Activated CD4-positive, alpha-beta T cell treated with anti-CD3 and anti-CD28 coated beads for 1 hour (primary cell): ENCODE measurements around the gene MYO1G.
A peak's percentile ranks its signal among the peaks of the same experiment; 100 is the strongest.

Experiments used
- DNase-seq: peaks from one replicate; pipeline ENCODE4 v3.0.0-alpha.2; 2020

The MYO1G gene

DNA sequence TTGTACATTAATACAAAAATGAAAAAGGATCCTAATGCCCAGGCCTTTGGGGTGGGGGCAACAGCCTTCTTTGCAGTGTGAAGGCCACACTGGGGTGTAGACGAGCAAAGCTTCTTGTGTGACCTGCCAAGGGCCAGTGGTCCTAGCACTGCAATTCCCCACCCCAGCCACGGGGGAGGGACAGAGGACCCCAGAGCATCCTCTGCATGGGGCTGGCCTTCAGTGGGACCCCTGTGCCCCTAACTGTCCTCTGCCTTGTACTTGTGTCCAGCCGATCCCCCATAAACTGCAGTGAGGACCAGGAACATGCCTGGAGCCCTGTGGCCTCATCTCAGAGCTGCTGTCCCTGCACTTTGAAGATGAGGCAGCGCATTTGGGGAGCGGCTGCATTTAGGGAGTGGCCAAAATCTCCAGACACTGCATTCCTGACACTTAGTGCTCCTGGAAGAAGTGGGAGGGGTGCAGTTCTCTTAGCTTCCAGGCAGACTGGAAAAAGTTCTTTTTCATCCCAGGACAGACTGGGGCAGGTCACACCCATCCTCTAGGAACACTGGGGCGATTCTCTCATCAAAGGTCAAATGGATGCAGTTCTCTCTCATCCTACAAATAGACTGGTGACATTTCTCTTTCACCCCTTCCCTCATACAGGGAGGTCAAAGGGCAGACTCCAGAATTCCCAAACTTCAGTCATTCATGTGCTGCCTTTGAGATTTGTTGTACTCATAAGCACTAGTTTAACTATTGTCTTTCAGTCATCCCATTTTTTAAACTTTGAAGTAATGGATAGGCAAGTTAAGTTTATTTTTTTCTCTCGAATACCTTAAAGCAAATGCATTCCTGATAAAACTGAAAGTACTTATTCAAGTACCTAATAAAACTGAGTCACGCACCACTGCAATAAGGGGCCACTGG is 922 bp upstream of the MYO1G start:
- DNase-seq: no peak

DNA sequence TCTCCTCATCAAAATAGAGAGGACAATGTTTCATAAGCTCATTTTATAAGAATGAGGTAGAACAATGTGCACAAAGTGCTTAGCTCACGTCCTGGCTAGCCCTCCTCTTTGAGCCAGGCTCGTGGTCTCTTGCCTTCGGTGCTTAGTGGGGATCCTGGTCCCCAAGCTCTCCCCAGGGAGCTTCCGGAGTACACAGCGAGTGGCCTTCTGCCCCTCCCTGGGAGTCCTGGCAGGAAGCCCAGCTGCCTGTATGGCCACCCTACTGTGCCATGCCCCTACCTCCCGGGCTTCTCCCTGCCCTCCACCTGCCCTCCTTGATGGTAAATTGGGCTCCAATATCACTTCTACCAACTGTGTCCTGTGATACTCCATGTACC is 868 bp downstream of the MYO1G start:
- no peak for DNase-seq

DNA sequence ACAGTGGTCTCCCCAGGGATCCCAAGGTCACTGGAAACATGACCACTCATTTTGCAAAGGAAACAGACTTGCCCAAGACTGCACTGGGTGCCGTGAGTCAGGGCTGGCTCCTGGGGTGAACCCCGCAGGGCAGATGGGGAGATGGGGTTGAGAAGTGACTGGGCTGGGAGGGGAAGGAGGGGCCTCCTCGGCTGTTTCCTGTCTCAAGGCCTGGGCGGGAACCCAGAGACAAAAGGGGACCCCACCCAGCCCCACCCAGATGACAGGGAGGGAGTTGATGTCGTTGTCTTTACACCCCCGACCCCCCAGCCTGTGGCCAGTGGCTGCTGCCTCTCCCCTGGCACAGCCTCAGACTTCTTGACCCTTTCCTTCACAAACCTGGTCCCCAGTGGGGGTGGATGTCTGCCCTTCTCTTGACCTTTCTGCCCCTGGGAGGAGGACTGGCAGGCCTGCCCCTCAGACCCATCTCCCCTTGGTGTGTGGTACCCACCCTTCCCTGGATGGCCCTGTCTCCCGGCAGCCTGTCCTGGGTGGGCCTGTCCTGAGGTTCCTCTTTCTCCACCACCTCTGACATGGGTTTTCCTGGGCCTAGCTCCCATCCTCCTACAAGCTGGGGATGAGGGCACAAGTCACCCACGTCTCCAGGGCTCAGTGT is 1.4 kb downstream of the MYO1G start:
- DNase-seq: peak; percentile 53

DNA sequence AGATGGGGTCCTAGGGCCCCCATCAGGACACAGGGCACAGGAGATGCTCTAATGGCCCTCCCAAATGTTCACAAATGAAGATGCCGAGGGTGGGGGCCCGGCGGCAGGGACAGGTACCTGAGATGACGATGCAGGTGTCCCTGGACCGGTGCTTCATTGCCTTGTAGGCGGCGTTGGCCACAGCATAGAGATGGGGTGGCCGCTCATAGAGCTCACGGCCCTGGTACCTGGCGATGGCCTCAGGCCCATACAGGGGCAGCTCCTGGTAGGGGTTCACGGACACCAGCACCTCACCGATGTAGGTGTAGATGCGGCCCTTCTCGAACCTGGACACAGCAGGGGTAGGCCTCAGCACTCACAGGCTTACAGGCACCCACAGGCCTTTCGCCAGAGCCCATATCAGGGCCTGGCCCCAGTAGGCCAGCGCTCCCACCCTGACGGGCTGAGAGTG is 2.0 kb downstream of the MYO1G start:
- DNase-seq: no peak

DNA sequence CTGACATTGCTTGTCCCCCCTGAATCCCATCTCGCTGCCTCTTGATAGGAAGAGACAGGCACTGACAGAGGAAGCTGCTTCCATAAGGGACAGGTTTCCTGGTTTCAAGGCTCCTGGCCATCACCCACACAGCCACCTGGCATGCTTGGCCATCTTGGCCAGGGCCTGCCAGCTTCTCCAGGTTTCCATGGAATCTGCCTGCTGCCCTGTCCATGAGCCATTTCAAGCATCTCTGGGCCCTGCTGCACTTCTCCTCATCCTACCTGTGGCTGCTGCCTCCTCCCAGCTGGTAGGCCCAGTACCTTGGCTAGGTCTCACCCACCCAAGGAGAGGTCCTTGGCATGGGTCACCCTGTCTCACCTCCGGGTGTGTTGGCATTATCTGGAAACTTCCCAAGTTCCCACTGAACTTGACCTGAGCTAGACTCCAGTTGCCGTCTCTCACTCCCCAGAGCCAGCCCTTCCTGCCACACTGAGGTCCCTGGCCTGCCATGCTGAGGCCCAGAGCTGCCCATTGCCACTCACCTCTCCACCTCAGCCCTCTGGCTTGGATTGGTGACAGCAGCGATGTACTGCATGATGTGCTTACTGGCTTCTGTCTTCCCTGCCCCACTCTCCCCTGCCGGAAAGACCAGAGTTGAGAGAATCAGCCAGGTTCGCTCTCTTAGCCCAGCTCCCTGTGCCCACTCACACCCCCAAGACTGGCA is 2.6 kb downstream of the MYO1G start:
- DNase-seq: no peak

DNA sequence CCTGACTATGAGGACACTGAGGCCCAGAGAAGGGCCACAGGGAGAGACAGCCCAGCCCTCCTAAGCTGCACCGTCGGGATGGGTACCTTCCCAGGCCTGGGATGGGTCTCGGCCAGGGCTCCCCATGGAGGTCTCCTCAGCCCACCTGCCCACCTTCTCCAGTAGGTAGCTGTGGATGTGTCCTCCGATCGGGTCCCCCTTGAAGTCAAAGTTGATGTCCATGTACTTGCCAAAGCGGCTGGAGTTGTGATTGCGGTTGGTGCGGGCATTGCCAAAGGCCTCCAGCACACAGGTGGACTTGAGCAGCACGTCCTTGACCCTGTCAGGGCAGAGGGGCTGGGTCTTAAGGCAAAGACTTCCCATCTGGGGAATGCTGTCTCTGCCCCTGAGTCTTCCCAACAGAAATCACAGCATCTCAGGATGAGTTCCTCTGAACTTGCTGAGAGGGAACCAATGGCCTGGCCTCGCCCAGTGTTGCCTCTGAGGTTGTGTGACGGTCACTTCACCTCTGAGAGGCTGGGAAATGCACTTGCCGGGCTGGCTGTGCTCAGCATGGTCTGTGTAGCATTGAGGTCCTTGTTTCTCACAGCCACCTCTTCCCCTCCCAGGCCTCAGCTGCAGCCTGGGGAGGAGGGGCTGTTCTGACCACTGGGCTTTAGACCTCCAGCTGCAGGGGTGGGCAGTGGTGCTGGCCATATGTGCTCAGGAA is 3.3 kb downstream of the MYO1G start:
- no peak for DNase-seq

DNA sequence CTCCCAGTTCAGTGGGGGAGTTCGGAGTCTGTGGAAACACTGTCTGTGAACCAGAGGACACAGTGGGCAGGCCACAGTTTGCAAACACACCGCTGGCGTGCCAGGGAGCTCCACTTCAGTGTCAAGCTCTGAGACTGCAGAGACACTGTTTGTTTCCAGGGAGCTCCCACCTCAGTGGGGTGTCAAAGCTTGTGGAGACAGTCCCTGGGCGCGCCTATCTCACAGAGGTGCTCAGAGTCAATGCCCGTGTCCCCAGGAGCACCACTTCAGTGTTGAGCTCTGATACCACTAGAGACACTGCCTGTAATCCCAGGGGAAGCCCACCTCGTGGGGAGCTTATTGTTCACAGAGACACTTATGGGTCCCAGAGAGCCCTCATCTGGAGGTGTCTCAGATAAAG is 4.3 kb downstream of the MYO1G start:
- DNase-seq: no peak

DNA sequence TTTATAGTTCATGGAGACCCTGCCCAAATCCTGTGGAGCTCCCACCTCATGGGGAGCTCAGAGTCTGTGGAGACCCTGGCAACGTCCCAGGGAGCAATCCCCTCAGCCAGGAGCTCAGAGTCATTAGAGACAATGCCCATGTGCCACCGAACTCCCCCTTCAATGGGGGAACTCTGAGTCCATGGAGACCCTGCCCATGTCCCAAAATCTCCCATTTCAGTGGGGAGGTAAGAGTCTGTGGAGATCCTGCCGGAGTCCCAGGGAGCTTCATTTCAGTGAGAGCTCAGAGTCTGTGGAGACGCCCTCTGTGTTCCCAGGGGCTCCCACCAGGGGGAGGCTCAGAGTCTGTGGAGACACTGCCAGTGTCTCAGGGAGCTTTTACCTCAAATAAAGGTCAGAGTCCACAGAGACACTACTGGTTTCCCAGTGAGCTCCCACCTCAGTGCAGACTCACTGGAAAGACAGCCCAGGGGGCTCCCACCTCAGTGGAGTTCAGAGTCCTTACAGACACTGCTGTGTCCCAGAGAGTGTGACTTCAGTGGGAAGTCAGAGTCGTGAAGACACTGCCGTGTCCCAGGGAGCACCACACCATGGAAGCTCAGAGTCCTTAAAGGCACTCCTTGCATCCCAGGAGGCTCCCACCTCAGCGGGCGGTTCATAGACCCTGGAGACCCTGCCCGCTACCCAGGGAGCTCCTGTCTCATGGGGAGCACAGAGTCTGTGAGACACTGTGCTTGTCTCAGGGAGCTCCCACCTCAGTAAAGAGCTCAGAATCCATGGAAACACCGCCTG is 5.0 kb downstream of the MYO1G start:
- DNase-seq: peak; percentile 44

DNA sequence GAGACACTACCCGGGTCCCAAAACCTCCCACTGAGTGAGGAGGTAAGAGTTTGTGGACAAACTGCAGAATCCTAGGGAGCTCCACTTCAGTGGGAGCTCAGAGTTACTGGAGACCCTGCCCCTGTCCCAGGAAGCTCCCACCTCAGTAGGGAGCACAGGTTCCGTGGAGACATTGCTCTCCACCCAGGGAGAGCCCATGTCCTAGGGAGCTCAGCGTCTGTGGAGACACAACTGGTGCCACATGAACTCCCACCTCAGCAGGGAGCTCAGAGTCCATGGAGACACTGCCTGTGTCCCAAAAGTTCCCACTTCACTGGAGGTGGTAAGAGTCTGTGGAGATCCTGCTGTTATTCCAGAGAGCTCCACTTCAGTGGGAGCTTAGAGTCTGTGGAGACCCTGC is 6.3 kb downstream of the MYO1G start:
- no peak for DNase-seq

DNA sequence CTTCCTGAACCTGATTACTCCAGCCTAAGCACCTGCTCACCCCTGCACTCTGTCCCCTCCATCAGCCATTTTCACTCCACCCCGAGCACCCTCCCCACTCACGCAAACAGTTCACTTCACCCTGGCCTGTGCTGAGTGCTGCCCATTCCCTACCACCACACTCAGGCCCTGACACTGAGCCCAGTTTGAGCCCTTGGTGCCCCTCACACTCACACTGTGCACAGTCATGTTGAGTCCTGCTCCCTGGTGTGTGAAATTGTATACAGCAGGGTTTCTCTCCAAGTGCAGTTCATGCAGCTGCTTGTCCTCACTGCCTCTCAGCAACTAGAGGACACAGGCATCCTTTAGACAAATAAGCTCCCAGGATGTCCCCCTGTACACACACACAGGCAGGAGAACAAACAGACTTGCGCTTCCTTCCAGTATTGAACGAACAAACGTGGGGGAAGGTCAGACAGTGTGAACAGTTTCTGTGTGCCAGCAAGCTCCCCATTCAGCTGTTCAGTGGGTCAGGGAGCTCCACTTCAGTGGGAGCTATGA is 6.8 kb downstream of the MYO1G start:
- no peak for DNase-seq

DNA sequence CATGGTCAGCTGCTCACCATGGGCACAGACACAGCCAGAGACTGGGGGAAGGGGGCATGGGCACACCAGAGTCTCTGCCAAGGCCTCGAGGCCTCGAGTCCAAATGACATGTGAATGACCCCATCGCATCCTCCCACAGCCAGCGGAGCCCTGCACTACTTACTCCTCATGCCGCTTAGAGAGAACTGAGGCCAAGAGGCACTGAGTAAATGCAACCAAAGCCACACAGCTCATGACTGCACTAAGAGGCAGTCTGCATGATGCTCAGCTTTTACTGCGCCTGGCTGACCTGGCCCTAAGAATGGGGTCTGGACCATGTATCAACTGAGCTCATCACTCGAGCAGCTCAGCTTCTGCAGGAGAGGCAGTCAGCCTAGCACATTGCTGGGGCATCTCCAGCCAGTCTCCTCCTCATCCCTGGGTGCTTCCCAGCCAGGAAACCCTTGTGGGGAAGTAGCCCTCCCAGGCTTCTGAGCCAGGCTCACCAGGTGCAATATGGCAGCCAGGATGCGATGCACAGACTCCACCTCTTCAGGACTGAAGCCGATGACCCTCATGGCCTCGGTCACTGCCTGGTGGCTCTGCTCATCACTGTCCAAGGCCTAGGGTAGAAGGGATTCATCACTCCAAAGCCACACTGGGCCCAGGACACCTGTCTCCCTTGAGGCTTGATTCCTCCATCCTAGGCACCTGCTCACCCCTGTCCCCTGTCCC is 7.5 kb downstream of the MYO1G start:
- no peak for DNase-seq

DNA sequence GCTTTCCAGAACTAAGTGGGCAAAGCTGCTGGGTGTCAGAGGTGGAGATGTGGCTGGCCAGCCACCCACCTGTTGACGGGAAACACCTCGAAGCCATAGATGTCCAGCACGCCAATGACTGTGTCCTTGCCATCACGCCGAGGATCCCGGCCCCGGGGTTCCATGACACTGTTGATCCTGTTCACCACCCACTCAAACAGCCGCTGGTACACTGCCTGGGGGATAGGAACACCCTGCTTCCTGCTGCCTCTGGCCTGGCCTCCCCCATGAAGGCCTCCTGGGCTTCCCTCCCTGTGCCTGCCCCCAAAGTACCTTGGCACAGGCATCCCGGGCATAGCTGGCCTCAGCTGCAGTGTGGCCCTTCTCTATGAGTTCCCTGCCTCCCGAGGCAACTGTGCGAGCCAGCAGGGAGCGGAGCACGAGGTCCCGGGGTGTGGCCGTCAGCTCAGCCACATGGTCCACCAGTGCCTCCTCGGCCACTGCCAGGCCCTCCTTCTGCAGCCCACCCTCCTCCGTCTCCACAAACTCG is 8.2 kb downstream of the MYO1G start:
- no peak for DNase-seq

DNA sequence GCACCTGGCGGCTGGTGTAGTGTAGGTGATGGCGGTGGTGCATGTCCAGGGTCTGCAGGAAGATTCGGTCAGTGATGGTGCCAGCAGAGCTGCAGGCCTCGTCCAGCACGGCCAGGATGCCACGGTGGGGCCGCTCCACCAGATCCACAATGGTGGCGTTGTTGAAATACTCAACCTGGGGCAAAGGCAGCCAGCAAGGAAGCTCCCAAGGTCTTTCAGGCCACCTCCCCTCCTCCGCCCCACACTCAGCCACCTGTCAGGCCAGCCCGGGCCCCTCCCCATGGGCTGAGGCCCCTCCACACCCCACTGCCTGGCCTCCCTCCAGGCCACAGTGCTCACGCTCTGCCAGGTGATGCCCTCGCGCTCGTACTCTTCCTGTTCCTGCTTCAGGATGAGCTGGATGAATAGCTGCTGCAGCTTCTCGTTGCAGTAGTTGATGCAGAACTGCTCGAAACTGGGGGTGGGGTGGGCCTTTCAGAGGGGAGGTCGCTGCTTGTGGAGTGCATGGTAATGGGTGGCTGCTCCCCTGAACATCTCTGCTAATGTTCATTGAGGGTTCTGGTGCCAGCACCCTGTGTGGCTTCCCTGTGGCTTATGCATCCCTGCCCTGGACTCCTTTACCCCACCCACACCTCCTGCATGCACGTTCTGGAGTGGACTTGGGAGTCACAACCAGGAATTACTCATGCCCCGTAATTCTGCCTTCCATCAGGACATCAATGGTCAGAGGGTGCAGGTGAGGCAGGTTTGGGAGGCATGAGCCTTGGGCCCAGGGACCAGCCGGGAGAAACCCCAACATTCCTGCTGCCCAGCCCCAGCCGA is 8.9 kb downstream of the MYO1G start:
- no peak for DNase-seq

DNA sequence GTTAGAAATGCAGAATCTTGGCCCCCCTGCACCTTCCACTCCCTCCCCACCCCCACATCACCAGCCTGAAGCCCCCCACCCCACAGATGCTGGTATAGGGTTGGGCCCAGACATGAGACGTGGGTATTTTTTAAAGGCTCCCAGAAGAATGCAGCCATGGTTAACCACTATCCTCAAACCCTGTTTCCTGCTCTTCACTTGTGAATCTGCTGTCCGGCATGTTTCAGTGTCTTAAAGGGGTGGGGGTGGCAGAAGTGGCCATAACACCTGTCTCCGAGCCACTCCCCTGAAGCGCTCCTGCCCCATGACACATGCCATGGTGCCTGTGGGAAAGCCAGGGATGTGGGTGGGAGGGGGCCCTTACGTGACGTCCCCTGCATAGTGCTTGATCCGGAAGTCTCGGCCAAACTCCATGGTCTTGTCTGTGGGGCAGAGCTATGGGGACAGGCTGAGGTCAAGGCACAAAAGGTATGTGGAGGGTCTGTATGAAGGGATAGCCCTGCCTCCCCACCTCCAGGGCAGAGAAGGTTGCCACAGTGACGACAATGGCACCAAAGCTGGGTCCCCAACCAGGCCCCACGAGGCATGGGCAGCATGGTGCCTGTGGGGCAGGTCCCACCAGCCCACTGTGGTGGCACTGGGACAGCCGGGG is 9.6 kb downstream of the MYO1G start:
- no peak for DNase-seq

DNA sequence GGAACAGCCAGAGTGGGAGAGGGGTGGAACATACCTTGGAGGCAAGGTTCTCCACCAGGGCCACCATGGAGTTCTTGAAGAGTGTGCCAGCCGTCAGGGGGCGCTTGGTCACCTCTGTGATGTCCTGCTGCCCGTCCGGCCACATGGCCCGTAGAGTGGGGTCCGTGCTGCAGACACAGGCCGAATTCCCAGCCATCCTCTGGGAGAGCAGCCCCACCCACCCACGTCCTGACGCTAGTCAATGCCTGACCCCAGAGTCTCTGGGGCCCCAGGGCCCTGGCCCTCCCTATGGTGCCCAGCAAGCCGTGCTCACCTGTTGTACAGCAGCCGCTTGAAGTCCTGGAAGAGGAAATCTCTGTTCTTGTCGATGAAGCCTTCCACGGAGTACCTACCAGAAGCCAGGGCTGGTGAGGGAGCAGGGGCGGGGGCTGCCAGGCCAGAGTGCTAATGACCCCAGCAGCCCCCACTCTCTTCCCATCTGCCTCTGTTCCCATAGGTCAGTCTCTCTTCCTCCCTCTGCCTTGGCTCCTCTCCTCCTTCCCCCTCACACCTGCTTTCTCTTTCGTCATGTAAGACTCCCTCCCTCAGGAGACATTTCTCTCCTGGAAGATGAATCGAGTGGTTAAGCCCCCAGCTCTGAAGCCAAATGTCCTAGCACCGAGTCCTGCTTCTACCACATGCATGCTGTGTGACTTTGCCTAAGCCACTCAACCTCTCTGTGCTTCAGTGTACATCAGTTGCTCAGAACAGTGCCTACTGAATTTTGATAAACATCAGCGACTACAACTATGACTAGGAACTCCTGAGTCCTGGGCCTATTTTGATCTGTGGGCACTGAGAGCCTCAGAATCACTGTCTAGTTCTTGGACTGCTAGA is 11.0 kb downstream of the MYO1G start:
- no peak for DNase-seq

DNA sequence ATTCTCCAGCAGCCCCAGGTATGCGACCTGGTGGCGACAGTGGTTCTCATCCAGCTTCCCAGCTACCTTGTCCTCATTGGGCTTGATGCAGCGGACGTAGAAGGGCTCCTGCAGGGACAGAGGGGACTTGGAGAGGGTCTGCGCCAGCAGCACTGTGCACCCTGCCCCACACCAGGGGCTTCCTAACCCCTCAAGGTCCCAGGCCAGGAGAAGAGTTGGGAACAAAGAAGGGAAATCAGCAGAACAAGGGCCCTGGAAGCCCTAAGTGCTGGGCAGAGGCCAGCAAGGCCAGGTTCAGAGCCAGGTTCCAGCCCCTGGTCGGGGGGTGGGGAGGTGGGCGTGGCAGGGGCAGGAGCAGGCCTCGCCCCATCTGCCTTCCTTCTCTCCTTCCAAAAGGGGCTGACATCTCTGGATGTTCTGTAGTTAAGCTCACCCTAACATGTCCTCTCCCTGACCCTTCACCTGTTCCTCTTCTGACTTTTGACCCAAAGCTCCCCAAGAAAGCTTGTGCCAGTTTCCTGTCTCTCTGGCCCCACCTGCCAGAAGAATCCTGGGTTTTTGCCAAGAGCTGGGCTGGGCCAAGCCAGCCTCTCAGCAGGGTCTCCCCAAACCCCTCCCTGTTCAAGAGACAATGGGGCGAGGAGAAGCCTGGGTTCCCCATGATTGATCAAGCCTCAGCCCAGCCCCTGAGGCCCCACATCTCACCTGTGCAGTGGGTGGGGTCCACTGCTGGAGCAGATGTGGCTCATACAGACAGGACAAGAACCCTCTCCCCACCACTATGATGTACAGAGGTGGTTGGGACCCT is 11.9 kb downstream of the MYO1G start:
- DNase-seq: no peak

DNA sequence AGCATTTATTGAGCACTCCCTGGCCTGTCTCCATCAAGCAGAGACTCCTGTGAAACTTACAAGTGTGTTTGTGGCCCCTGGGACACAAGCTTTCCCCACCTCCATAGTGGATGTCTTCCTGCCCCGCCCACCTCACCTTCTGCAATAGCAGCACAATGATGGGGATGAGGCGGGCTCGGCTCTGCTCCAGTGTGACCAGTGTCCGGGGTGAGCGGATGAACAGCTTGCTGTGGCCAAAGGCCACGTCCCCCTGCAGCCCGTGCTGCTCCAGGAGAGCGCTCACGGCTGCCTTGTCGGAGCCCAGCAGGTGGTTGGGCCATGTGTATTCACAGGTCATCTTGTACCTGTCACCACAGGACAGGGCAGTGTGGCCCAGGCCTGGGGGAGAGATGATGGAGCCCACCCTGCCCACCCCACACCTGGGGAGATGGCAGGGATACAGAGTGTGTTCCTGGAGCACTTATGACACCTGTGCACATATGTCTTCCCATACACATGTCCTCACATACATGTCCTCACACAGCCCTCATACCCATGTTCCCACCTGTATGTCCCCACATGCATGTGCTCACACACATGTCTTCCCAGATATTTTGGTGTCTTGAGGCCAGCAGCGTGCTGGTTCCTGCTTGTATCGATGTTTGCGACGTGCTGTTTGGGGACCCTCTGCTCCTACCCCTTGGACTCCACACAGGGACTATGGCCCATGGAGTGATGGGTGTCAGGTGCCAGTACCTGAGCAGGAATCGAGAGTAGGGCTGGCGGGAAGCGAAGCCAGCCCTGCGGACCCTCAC is 12.7 kb downstream of the MYO1G start:
- no peak for DNase-seq
